HG02588 (cell line): Measurements from ENCODE around the gene CPSF6.
"Not testable (repeated sequence)": the region's sequence is repeated elsewhere in the genome, so short reads cannot be mapped to it uniquely, and the experiment has no call there.

Experiments used
- ATAC-seq: cut with Tn5 transposase; IDR thresholded peaks from one replicate; pipeline ENCODE4 v1.9.1; 2021; ENCODE audit warnings: mild to moderate bottlenecking, moderate library complexity; ENCODE audit not compliant: unreplicated experiment

The CPSF6 gene

DNA sequence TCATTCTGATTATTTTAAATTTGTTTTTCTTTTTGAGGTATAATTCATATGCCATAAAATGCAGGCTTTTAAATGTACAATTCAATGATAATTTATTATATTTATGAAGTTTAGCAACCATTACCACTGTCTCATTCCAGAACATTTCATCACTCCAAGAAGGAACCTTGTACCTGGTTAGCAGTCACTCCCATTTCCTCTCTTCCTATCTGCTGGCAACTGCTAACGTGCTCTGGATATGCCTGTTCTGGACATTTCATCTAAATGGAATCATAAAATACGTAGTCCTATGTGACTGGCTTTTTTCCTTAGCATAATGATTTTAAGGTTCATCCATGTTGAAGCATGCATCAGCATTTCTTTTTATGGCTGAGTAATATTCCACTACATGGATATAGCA lies 15.5 kb downstream of the CPSF6 start:
- no peak for ATAC-seq

DNA sequence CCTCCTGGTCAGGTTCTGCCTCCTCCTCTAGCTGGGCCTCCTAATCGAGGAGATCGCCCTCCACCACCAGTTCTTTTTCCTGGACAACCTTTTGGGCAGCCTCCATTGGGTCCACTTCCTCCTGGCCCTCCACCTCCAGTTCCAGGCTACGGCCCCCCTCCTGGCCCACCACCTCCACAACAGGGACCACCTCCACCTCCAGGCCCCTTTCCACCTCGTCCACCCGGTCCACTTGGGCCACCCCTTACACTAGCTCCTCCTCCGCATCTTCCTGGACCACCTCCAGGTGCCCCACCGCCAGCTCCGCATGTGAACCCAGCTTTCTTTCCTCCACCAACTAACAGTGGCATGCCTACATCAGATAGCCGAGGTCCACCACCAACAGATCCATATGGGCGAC lies 19.3 kb downstream of the CPSF6 start:
- ATAC-seq, result no peak

DNA sequence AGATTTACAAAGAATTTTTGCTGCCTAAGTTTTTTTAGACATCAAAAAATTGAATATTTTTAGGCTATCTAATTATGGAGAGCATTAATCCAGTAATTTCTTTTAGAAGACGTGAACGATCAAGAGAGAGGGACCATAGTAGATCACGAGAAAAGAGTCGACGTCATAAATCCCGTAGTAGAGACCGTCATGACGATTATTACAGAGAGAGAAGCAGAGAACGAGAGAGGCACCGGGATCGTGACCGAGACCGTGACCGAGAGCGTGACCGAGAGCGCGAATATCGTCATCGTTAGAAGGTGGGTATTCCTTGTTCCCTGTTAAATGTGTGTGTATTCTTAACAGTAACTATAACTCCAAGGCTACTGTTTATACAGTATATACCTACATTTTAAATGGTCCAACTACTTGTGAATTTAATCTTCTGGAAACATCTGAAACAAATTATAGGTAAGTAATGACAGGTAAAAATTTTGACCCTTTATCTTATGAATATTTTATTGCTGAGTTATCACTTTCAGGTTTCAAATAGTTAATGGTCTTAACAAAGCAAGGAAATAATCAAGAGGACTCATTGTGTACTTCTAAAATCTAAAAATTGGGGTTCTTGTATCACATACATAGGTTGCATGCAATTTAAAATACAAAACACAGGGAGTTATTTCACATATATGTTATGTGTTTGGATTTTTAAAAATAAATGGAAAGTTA lies 23.1 kb downstream of the CPSF6 start:
- ATAC-seq, result no peak

DNA sequence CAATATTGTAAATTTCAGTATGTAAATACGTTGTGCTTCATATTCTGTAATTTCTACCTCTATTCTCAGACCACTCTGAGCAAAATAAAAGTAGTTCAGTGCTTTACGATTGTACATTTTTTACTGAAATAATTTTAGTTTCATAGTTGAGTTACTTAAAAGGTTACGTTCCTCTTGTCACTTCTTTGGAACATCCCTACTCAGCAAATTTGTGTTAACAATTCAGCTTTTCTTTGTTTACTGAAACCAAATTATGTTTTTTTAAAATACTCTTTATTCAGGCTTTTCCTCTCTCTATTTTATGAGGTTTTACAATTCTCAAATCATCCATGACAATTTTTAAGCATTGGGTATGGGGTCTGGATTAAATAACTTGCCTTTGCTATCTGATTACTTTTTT lies 25.8 kb downstream of the CPSF6 start:
- ATAC-seq, result no peak

DNA sequence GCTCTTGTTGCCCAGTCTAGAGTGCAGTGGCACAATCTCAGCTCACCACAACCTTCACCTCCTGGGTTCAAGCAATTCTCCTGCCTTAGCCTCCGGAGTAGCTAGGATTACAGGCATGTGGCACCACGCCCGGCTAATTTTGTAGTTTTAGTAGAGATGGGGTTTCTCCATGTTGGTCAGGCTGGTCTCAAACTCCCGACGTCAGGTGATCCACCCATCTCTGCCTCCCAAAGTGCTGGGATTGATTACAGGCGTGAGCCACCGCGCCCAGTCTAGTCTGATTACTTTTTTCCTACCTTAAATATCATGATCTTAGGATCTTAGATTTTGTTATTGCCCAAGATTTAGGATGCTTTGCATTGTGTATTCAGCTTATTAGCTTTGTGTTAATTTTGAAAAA lies 26.3 kb downstream of the CPSF6 start:
- ATAC-seq, result not testable (repeated sequence)

GRCh38 chr12:69266036-69266635 lies 26.8 kb downstream of the CPSF6 start:
- no peak for ATAC-seq

GRCh38 chr12:69269736-69270135 lies 30.4 kb downstream of the CPSF6 start:
- ATAC-seq, result no peak

GRCh38 chr12:69272511-69272910 lies 33.1 kb downstream of the CPSF6 start:
- ATAC-seq, result no peak

GRCh38 chr12:69274861-69275260 lies 35.5 kb downstream of the CPSF6 start:
- no peak for ATAC-seq

DNA sequence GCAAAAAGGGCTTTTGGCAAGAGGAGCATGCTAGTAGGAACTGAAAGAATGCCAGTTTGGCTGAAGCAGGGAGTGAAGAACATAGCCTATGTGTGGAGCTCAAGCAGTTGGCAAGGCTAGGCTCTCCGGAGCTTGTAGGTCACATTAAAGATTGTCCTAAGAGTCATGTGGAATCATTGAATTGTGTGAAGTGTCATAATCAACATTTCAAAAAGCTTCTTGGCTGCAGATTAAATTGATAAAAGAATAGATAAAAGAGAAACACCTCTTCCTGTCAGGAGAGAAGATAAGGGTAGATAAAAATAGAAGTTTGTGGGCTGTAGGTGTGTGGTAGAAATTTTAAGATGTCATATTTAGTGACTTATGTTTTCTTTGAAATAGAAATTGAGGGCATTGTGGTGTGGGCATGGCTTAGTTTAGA lies 36.1 kb downstream of the CPSF6 start:
- ATAC-seq, result no peak

- no peak for ATAC-seq
Measured at GRCh38 chr12:69278814-69279782, 39.7 kb downstream of the CPSF6 start.

DNA sequence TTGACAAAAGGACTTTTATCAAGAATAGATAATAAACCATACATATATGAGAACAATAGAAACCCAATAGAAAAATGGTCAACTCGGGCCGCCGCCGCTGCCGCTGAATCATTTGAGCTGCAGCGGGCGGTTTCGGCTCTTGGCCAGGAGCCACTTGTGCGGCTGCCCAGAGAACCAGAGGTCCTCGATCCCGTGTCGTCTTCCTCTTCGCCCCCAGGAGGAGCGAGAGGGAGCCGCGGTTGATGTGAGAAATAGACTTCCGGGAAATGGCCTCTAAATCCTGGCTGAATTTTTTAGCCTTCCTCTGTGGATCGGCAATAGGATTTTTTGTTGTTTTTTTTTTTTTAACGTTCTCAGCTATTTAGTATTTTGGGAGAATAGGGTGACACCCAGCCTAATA lies 44.8 kb downstream of the CPSF6 start:
- peak; percentile 71 for ATAC-seq

DNA sequence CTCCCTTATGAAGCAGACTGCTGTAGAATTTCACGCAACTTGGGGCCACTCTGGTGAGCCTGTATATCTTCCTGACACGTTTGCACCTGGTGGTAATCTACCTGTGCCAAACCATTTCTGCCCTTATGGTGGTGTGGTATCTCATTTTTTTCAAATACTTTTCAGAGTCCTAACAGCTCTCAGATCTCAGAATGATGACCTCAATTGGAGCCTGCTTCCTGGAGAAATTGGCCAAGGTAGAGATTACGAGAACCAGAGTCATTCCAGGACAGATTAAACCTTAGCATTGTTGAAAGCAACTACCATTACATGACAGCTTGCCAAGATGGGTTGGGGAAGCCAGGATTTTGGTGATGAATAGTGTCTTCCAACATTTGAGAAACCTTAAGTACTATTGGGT lies 48.2 kb downstream of the CPSF6 start:
- ATAC-seq, result no peak

GRCh38 chr12:69290545-69291277 lies 51.3 kb downstream of the CPSF6 start:
- peak; percentile 99 for ATAC-seq

DNA sequence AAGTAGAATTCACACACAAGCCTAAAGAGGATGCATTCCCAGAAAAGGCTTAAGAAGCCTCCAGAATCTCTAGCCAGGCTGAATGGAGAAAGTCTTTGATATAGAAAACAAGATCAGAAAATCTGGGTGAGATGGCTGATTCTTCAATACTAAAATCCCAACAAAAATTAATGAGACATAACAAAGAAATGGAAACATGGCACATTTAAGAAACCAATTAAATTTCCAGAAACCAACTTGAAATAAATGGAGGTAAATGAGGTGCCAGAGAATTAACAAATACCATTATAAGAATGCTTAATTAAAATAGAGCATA lies 51.9 kb downstream of the CPSF6 start:
- ATAC-seq, result no peak

DNA sequence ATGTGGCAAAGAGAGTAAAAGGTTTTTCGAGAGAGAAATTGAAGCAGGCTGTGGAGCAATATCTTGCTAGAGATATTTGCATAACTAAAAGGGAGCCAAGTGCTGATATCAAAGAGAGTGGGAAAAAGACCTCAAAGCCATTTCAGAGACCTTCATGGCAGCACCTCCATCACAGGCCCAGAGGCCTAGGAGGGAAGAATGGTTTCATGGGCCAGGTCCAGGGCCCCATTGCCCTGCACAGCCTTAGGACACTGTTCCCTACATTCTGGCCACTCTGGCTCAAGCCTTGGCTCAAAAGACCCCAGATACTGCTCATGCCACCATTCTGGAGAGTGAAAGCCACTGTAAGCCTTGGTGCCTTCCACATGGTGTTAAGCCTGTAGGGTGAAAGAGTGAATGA lies 58.8 kb downstream of the CPSF6 start:
- ATAC-seq, result no peak

DNA sequence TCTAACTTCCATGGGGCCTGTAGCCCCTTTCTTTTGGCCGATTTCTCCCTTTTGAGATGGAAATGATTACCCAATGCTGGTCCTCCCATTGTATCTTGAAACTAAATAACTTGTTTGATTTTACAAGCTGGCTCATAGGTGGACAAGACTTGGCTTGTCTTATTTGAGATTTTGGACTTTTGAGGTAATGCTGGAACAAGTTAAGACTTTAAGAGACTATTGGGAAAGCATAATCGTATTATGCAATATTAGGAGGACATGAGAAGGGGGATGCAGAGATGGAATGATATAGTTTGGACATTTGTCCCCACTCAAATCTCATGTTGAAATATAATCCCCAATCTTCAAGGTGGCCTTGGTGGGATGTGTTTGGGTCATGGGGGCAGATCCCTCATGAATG lies 59.6 kb downstream of the CPSF6 start:
- no peak for ATAC-seq

DNA sequence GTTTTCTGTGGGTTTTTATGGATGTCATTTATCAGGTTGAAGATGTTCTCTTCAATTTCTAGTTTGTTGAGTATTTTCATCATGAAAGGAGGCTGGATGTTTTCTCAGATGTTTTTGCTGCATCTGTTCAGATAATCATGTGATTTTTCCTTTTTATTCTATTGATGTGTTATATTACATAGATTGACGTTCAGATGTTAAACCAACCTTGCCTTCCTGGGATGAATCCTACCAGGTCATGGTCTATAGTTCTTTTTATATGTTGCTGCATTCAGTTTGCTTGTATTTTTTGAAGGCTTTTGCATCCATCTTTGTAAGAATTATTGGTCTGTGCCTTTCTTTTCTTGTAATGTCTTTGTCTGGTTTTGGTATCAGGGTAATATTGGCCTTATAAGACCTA lies 64.9 kb downstream of the CPSF6 start:
- ATAC-seq, result no peak

DNA sequence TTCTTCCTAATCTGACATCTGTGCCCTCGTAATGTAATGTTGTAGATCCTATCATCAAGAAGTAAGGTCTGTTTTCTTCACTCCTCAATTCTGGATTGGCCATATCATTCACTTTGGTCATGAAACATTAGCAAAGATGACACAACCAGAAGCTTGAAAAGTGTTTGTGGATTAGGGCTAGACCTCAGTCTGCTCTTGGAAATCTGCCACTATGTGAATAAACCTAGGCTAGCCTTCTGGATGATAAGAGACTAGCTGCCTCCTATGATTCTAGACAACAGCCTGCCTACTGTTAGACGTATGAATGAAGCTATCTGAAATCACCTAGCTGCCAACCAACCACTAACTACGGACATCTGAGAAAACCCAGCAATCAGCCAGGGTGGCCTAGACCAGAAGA lies 70.1 kb downstream of the CPSF6 start:
- no peak for ATAC-seq

DNA sequence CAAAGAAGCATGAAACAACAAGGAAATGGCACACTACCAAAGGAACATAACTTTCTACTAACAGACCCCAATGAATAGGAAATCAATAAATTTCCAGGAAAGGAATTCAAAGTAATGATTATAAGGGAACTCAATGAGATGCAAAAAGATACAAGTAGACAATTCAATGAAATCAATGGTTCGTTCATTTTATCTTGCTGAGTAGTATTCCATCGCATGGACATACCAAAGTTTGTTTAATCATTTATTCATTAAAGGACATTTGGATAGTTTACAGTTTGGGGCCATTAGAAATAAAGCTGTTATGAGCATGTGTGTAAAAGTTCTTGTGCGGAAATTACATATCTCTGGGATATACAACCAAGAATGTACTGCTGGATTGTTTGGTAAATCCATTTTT lies 73.8 kb downstream of the CPSF6 start:
- ATAC-seq, result no peak

GRCh38 chr12:69316784-69317183 lies 77.4 kb downstream of the CPSF6 start:
- not testable (repeated sequence) for ATAC-seq
